Measurements from ENCODE around the gene ENG. TPM values are rescaled to one million over a fixed set of nuclear protein-coding genes. Genes with fewer than 3 reads are reported as not detected.

The ENG gene
- total RNA-seq, 1 experiment from 2014 or later: 0.76 TPM

- ChIA-PET CTCF (interaction anchor here (1.3 kb wide), 2 partner anchors 9 to 12 kb away, joined by 3 read pairs; partner anchors contain the start of gene FPGS), RAD21 (ENCODE audit: low non-redundant PET in 1 of 2, low total read pairs in 2 of 2, uncharacterized antibody in 2 of 2, unreplicated experiment in 2 of 2) (no interaction called here), POLR2A (interaction anchor here (0.5 to 2.1 kb wide), 6 partner anchors 8 to 725 kb away, joined by 3 to 7 read pairs (median 5); partner anchors contain the start of gene FPGS)
- Histone ChIP-seq H3K36me3 (ENCODE audit: control insufficient read depth in 1 of 2, insufficient read depth in 2 of 2, low read length in 2 of 2) (peaks cover 25 to 42% of the 10 kb centered on the region in 2 experiments), H3K79me2 (ENCODE audit: insufficient read depth, low read length) (peaks cover 27% of the 10 kb centered on the region), H2AFZ (ENCODE audit: low read depth, low read length, poor library complexity, severe bottlenecking) (no peak overlapping the region), H3K9me2 (ENCODE audit: insufficient read depth) (no peaks in the 10 kb centered on the region), H3K4me2 (ENCODE audit: low read length) (no peak overlapping the region), H3K9me3 (ENCODE audit: control insufficient read depth in 1 of 2, insufficient read depth in 1 of 2, low read depth in 1 of 2, low read length in 2 of 2) (no peaks in the 10 kb centered on the region), H4K20me1 (ENCODE audit: insufficient read depth) (peaks cover 16% of the 10 kb centered on the region; the same call in 1 of the 2 replicates), H3K4me1 (ENCODE audit: control insufficient read depth in 1 of 2, insufficient read depth in 2 of 2, low read length in 2 of 2) (peaks cover 18 to 22% of the 10 kb centered on the region in 2 experiments), H3K27me3 (ENCODE audit: insufficient read depth, low read length) (no peaks in the 10 kb centered on the region), H3K27ac (ENCODE audit: low read depth, low read length) (no peak overlapping the region), H3K9ac (ENCODE audit: low read length) (no peak overlapping the region), H3K4me3 (replicated peaks in 1 of 2; ENCODE audit: low read depth in 1 of 2, low read length in 2 of 2) (no peak overlapping the region)
- no TSS peak for BruUV-seq (replicated peaks)
- TF ChIP-seq POLR2AphosphoS5 (IDR thresholded peaks at IDR 0.05; ENCODE audit: low read depth, low read length) (peak; percentile 24; the same call in 1 of the 2 replicates), CBX3 (IDR thresholded peaks at IDR 0.05; ENCODE audit: low read depth) (no peak), JUND (IDR thresholded peaks at IDR 0.05) (no peak)
- intact Hi-C loops (cut with micrococcal nuclease): no loop called here
- ATAC-seq (peak; percentile 10), DNase-seq (ENCODE audit: low read depth, low spot score) (no peak)
These were observed 61.3 kb downstream of the ENG start for GRCh38 chr9:127793093-127793708.

- Histone ChIP-seq H3K79me2 (ENCODE audit: insufficient read depth, low read length) (peaks cover 34% of the 10 kb centered on the region), H3K27ac (ENCODE audit: low read depth, low read length) (no peak overlapping the region), H2AFZ (ENCODE audit: low read depth, low read length, poor library complexity, severe bottlenecking) (no peak overlapping the region), H3K9me3 (ENCODE audit: control insufficient read depth in 1 of 2, insufficient read depth in 1 of 2, low read depth in 1 of 2, low read length in 2 of 2) (no peaks in the 10 kb centered on the region), H3K9ac (ENCODE audit: low read length) (no peak overlapping the region), H3K36me3 (ENCODE audit: control insufficient read depth in 1 of 2, insufficient read depth in 2 of 2, low read length in 2 of 2) (peaks cover 32 to 48% of the 10 kb centered on the region in 2 experiments), H4K20me1 (ENCODE audit: insufficient read depth) (peaks cover 21% of the 10 kb centered on the region; the same call in 1 of the 2 replicates), H3K27me3 (ENCODE audit: insufficient read depth, low read length) (no peaks in the 10 kb centered on the region), H3K4me3 (replicated peaks in 1 of 2; ENCODE audit: low read depth in 1 of 2, low read length in 2 of 2) (no peak overlapping the region), H3K9me2 (ENCODE audit: insufficient read depth) (no peaks in the 10 kb centered on the region), H3K4me1 (ENCODE audit: control insufficient read depth in 1 of 2, insufficient read depth in 2 of 2, low read length in 2 of 2) (peaks cover 19 to 24% of the 10 kb centered on the region in 2 experiments), H3K4me2 (ENCODE audit: low read length) (no peak overlapping the region)
- intact Hi-C loops (cut with micrococcal nuclease): no loop called here
- BruUV-seq (replicated peaks): no TSS peak
- DNase-seq (ENCODE audit: low read depth, low spot score): no peak
- ATAC-seq: no peak
- ChIA-PET RAD21 (ENCODE audit: low non-redundant PET in 1 of 2, low total read pairs in 2 of 2, uncharacterized antibody in 2 of 2, unreplicated experiment in 2 of 2) (no interaction called here), CTCF (interaction anchor here (1.3 kb wide), 2 partner anchors 10 to 13 kb away, joined by 3 read pairs; partner anchors contain the start of gene FPGS), POLR2A (interaction anchor here (0.7 to 2.1 kb wide), 7 partner anchors 8 to 406 kb away, joined by 3 to 7 read pairs (median 4); partner anchors contain the start of gene FPGS)
- TF ChIP-seq ZFX (IDR thresholded peaks at IDR 0.05): no peak
- TF ChIP-seq JUND (IDR thresholded peaks at IDR 0.05): no peak
- TF ChIP-seq YY1 (IDR thresholded peaks at IDR 0.05; ENCODE audit: extremely low read depth, insufficient replicate concordance, low read depth, low read length): no peak
- TF ChIP-seq POLR2AphosphoS5 (IDR thresholded peaks at IDR 0.05; ENCODE audit: low read depth, low read length): no peak
- TF ChIP-seq ZNF274 (IDR thresholded peaks at IDR 0.05; ENCODE audit: low read depth, low read length): no peak
- no peak for TF ChIP-seq POLR2A (IDR thresholded peaks at IDR 0.05; ENCODE audit: borderline replicate concordance, extremely low read depth, insufficient read depth, insufficient read length)
- no peak for TF ChIP-seq ZBTB33 (IDR thresholded peaks at IDR 0.05; ENCODE audit: extremely low read depth, insufficient replicate concordance, low read length)
- TF ChIP-seq ELF1 (IDR thresholded peaks at IDR 0.05; ENCODE audit: borderline replicate concordance, low read depth): no peak
- no peak for TF ChIP-seq REST (IDR thresholded peaks at IDR 0.05; ENCODE audit: low read depth)
- TF ChIP-seq CBX3 (IDR thresholded peaks at IDR 0.05; ENCODE audit: low read depth): no peak
- no peak for TF ChIP-seq SP1 (IDR thresholded peaks at IDR 0.05; ENCODE audit: low read depth)
- TF ChIP-seq ATF3 (IDR thresholded peaks at IDR 0.05): no peak
These were observed 61.9 kb downstream of the ENG start for GRCh38 chr9:127792417-127793031.
